CD4-positive, alpha-beta memory T cell (primary cell): Measurements from ENCODE around the gene TSPAN1. TPM values are rescaled to one million over a fixed set of nuclear protein-coding genes. Genes with fewer than 3 reads are reported as not detected.

ENCODE experiments used
- CTCF ChIA-PET: fragments of 350-600 bp; sonication (Branson Sonifier 250); formaldehyde crosslinking; loops from one replicate; lab custom pipeline; 2021; ENCODE audit warnings: inconsistent platforms; ENCODE audit not compliant: partially characterized antibody; lab: Charles Lee
- POLR2A ChIA-PET: fragments of 350-600 bp; sonication (Branson Sonifier 250); formaldehyde crosslinking; loops from one replicate; lab custom pipeline; 2021; ENCODE audit not compliant: partially characterized antibody; lab: Charles Lee
- DNase-seq, 5 donors: peaks; one replicate each; pipeline versions ENCODE4 v3.0.0 to v3.0.0-alpha.2; 2020 to 2022; ENCODE audit warnings: mixed read lengths in 1 of 5
- H3K27ac ChIP-seq: one replicate; pipeline ENCODE4 v1.7.0; 2013; ENCODE audit warnings: low read depth, low read length
- H3K27me3 ChIP-seq: 2 replicates; pipeline ENCODE4 v1.7.0; 2013; ENCODE audit warnings: mild to moderate bottlenecking, low read length, moderate library complexity; ENCODE audit not compliant: insufficient read depth
- H3K36me3 ChIP-seq: 2 replicates; pipeline ENCODE4 v1.7.0; 2013; ENCODE audit warnings: mild to moderate bottlenecking, low read length, moderate library complexity; ENCODE audit not compliant: insufficient read depth
- H3K4me1 ChIP-seq: 2 replicates; pipeline ENCODE4 v1.7.0; 2013; ENCODE audit warnings: mild to moderate bottlenecking, low read length, moderate library complexity; ENCODE audit not compliant: insufficient read depth
- H3K4me3 ChIP-seq, 2 donors: one replicate each; pipeline ENCODE4 v1.7.0; 2013; ENCODE audit warnings: low read length in 2 of 2, mild to moderate bottlenecking in 1 of 2
- H3K9me3 ChIP-seq, 2 donors: one replicate each; pipeline ENCODE4 v1.7.0; 2013; ENCODE audit warnings: low read length in 2 of 2, control low read depth in 1 of 2; ENCODE audit not compliant: control insufficient read depth in 1 of 2
- H3K27ac Mint-ChIP-seq, 7 donors: one replicate each; pipeline ENCODE4 v1.8.0; 2020 to 2021; ENCODE audit warnings: mixed read lengths in 7 of 7, mild to moderate bottlenecking in 6 of 7, inconsistent platforms in 3 of 7, moderate library complexity in 3 of 7
- H3K27me3 Mint-ChIP-seq, 2 donors: one replicate each; pipeline ENCODE4 v1.8.0; 2020 to 2021; ENCODE audit warnings: mixed read lengths in 2 of 2
- H3K36me3 Mint-ChIP-seq, 2 donors: one replicate each; pipeline ENCODE4 v1.8.0; 2020 to 2021; ENCODE audit warnings: mixed read lengths in 2 of 2, inconsistent platforms in 1 of 2, mild to moderate bottlenecking in 1 of 2
- H3K4me1 Mint-ChIP-seq, 4 donors: one replicate each; pipeline ENCODE4 v1.8.0; 2020 to 2021; ENCODE audit warnings: mixed read lengths in 4 of 4, mild to moderate bottlenecking in 1 of 4
- H3K4me3 Mint-ChIP-seq, 8 donors: one replicate each; pipeline ENCODE4 v1.8.0; 2020 to 2021; ENCODE audit warnings: mixed read lengths in 8 of 8, mild to moderate bottlenecking in 7 of 8, moderate library complexity in 6 of 8, inconsistent platforms in 3 of 8
- H3K9me3 Mint-ChIP-seq, 8 donors: one replicate each; pipeline ENCODE4 v1.8.0; 2020 to 2021; ENCODE audit warnings: mixed read lengths in 8 of 8, mild to moderate bottlenecking in 5 of 8, inconsistent platforms in 3 of 8, moderate library complexity in 1 of 8
- intact Hi-C: fragments of 100-400 bp; cut with micrococcal nuclease; formaldehyde crosslinking; loops from one replicate; pipeline ENCODE4 v1.15.1; 2023
- polyA plus RNA-seq, 2 donors: library from polyadenylated mRNA; unstranded; fragments of 300-500 nt; fragmentation: Illumina TruSeq; gene quantifications; one replicate each; pipeline ENCODE4 v1.2.3, GENCODE V29; 2021
- total RNA-seq, 2 experiments: library from RNA; stranded (reverse); gene quantifications; one replicate each; pipeline ENCODE4 v1.2.3, GENCODE V29; 2021

The TSPAN1 gene, protein sequence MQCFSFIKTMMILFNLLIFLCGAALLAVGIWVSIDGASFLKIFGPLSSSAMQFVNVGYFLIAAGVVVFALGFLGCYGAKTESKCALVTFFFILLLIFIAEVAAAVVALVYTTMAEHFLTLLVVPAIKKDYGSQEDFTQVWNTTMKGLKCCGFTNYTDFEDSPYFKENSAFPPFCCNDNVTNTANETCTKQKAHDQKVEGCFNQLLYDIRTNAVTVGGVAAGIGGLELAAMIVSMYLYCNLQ
- total RNA-seq (not detected), polyA plus RNA-seq (not detected)

DNA sequence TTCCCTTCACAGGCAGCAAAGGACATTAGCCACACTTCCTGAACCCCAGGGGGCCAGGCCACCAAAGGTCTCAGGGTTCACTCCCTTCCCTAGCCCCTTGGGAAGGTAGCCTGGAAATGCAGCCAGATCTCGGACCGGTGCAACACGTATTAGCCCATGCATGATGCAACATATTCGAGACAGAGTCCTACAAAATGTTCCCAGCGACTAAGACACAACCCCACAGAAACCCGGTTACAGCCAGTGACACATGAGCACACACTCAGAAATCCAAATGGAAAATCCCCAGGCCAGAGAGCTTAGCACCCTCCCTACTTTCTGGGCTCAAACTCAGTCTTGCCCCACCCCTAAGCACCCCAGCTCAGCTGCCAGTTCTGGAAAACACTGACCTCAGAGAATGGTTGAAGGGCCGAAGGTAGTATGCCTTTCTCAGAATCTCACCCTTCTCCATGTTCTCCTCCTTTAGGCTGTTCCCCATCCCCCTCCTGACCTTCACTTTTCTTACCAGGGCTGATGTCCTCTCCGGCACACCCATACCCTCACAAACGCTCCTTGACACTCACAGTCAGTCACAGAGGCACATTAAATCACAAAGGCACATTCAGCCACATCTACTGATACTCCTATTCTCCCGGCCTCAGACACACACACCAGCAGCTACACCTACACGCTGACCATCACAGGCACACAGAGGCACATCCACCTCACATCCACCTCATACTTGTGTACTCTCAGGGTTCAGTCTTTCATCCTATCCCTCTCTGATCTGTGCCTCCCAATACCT lies at the start of gene TSPAN1:
TSS of gene TSPAN1 (plus strand) at position 640 of the 784 bp plus-strand sequence. CDS start 6,021 bp downstream, outside the sequence.
- Mint-ChIP-seq H3K27me3 (peaks cover 2 to 4% of the 10 kb centered on the region in 2 donors), H3K36me3 (no peaks in the 10 kb centered on the region), H3K27ac (peak within 1 kb of the TSS in 1 of 7 donors; percentile 15), H3K4me3 (no peak within 1 kb of the TSS), H3K9me3 (no peaks in the 10 kb centered on the region), H3K4me1 (no peaks in the 10 kb centered on the region)
- Histone ChIP-seq H3K4me3 (no peak within 1 kb of the TSS), H3K27ac (no peak within 1 kb of the TSS), H3K4me1 (no peaks in the 10 kb centered on the region), H3K9me3 (no peaks in the 10 kb centered on the region), H3K27me3 (no peaks in the 10 kb centered on the region), H3K36me3 (no peaks in the 10 kb centered on the region)
- CTCF ChIA-PET, result interaction anchor here (10.8 kb wide), 1 partner anchor 139 kb away, joined by 162 read pairs; no protein-coding TSS in a partner anchor
- intact Hi-C loops, result no loop called here
- POLR2A ChIA-PET, result interaction anchor here (1.0 kb wide), 1 partner anchor 9 kb away, joined by 3 read pairs; no protein-coding TSS in a partner anchor
- DNase-seq, result no peak

DNA sequence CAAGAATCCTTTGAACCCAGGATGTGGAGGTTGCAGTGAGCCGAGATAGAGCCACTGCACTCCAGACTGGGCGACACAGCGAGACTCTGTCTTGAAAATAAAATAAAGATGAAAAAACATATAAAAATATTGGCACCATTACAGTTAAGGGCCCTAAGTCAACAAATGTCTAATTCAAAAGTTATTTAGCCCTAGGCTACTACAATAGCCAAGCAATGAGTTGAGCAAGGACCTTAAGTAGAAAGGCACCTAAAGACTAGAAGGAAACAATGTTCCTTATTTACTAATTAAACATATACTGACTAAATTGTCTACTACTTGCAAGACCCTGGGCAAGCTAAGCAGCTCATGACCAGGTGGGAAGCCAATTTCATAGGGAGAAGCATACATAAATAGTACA lies 46.5 kb upstream of the TSPAN1 start:
- peaks cover 11 to 22% (median 18%) of the 10 kb centered on the region in 4 donors for H3K4me1 Mint-ChIP-seq
- Histone ChIP-seq H3K27ac (no peak overlapping the region), H3K4me1 (peaks cover 13% of the 10 kb centered on the region), H3K9me3 (no peaks in the 10 kb centered on the region), H3K27me3 (peaks cover 14% of the 10 kb centered on the region), H3K4me3 (no peak overlapping the region), H3K36me3 (no peaks in the 10 kb centered on the region)
- H3K27ac Mint-ChIP-seq, result no peak overlapping the region
- DNase-seq, result no peak
- H3K4me3 Mint-ChIP-seq, result no peak overlapping the region
- CTCF ChIA-PET, result no interaction called here
- intact Hi-C loops, result no loop called here
- H3K27me3 Mint-ChIP-seq, result peaks cover 29 to 42% of the 10 kb centered on the region in 2 donors
- peaks cover 3 to 6% of the 10 kb centered on the region in 2 donors for H3K36me3 Mint-ChIP-seq
- no peaks in the 10 kb centered on the region for H3K9me3 Mint-ChIP-seq
- POLR2A ChIA-PET, result interaction anchor here (0.7 kb wide), 1 partner anchor 612 kb away, joined by 3 read pairs; no protein-coding TSS in a partner anchor

- no peak overlapping the region for H3K4me3 Mint-ChIP-seq
- intact Hi-C loops, result no loop called here
Measured at GRCh38 chr1:46130121-46130520, 44.8 kb upstream of the TSPAN1 start.

DNA sequence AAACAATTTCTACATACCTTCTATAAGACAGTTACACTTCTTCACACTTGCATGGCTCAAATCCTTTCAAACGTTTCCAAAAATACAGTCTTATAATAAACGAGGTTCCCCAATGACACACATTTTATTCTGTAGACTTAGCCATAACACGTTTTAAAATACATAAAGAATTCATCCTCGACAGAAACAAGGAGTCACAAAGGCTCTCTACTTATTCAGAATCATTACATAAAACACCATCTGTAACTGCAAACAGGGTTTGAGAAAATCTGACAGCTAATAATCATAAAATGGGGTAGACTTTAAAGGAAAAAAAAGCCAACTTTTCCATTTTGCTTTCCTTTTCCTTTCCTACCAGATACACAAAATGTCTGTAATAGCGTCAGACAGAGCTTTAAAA lies 44.3 kb upstream of the TSPAN1 start:
- Histone ChIP-seq H3K27me3 (peaks cover 14% of the 10 kb centered on the region), H3K4me1 (peaks cover 17% of the 10 kb centered on the region), H3K9me3 (no peaks in the 10 kb centered on the region), H3K27ac (no peak overlapping the region), H3K36me3 (no peaks in the 10 kb centered on the region), H3K4me3 (no peak overlapping the region)
- H3K36me3 Mint-ChIP-seq, result peaks cover 3 to 6% of the 10 kb centered on the region in 2 donors
- H3K4me1 Mint-ChIP-seq, result peaks cover 13 to 28% (median 23%) of the 10 kb centered on the region in 4 donors
- ChIA-PET POLR2A (interaction anchor here (1.1 kb wide), 1 partner anchor 13 kb away, joined by 3 read pairs; no protein-coding TSS in a partner anchor), CTCF (no interaction called here)
- peaks cover 26 to 34% of the 10 kb centered on the region in 2 donors for H3K27me3 Mint-ChIP-seq
- no peak overlapping the region for H3K27ac Mint-ChIP-seq
- no peaks in the 10 kb centered on the region for H3K9me3 Mint-ChIP-seq
- no peak for DNase-seq
- intact Hi-C loops, result no loop called here
- no peak overlapping the region for H3K4me3 Mint-ChIP-seq

More at GRCh38 chr1:46130121-46130520, 44.8 kb upstream of the TSPAN1 start:
- peaks cover 3 to 6% of the 10 kb centered on the region in 2 donors for H3K36me3 Mint-ChIP-seq
- H3K36me3 ChIP-seq, result no peaks in the 10 kb centered on the region
- peaks cover 17% of the 10 kb centered on the region for H3K4me1 ChIP-seq
- POLR2A ChIA-PET, result no interaction called here
- DNase-seq, result no peak
- no peaks in the 10 kb centered on the region for H3K9me3 Mint-ChIP-seq
- H3K4me1 Mint-ChIP-seq, result peaks cover 13 to 28% (median 23%) of the 10 kb centered on the region in 4 donors
- no peak overlapping the region for H3K27ac ChIP-seq
- no peak overlapping the region for H3K27ac Mint-ChIP-seq
- H3K9me3 ChIP-seq, result no peaks in the 10 kb centered on the region
- peaks cover 14% of the 10 kb centered on the region for H3K27me3 ChIP-seq
- CTCF ChIA-PET, result no interaction called here
- H3K4me3 ChIP-seq, result no peak overlapping the region
- H3K27me3 Mint-ChIP-seq, result peaks cover 26 to 36% of the 10 kb centered on the region in 2 donors

- POLR2A ChIA-PET, result interaction anchor here (1.1 to 1.5 kb wide), 2 partner anchors 13 to 36 kb away, joined by 3 to 6 read pairs; no protein-coding TSS in a partner anchor
Measured at GRCh38 chr1:46131093-46131492, 43.8 kb upstream of the TSPAN1 start.

DNA sequence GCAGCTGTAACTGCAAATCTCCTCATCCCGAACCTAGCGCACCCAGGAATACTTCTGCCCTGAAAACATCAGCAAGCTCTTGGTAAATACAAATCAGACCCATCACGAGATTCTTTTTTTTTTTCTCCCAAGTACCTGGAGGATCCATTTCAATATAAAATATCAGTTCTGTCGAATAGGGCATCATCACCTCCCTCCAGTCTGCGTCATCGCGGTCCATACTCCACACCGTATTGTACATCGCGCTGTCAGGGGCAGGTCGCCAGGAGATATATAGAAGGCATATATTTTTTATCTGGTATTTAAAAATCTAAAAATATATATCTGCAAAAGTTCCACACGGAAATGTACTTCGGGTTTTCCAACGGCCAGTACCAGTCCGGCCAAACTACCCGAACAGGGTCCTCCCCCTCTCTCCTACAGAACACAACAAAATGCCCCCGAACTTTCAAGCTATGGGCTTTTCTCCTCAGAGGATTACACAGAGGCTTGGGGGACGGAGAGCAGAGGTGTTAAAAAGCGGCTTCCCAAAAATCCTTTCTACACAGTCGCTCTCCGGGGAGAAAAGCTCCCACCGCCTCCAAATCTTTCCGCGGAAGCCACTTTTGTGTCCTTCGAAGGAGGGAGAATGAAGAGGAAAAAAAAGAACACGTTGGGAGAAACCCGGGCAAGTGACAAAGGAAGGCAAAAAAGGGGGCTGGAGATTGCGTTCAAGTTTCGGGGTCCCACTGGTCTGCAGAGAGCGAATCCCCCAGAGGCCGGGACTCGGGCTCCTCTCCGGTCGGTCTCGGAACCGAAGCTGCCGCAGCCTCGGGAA lies 43.0 kb upstream of the TSPAN1 start:
- intact Hi-C loops, result no loop called here
- H3K4me3 ChIP-seq, result peak overlapping the region; percentile 64 to 75
- peaks cover 3 to 6% of the 10 kb centered on the region in 2 donors for H3K36me3 Mint-ChIP-seq
- no peak overlapping the region for H3K27ac ChIP-seq
- ChIA-PET POLR2A (interaction anchor here (1.1 to 1.5 kb wide), 2 partner anchors 14 to 35 kb away, joined by 3 to 6 read pairs; no protein-coding TSS in a partner anchor), CTCF (interaction anchor here (0.6 to 1.8 kb wide), 2 partner anchors 91 to 93 kb away, joined by 3 to 5 read pairs; no protein-coding TSS in a partner anchor)
- H3K27me3 ChIP-seq, result peaks cover 14% of the 10 kb centered on the region
- H3K4me1 ChIP-seq, result peaks cover 17% of the 10 kb centered on the region
- H3K27ac Mint-ChIP-seq, result peak overlapping the region in 6 of 7 donors; percentile 22 to 94 (median 86)
- H3K27me3 Mint-ChIP-seq, result peaks cover 28 to 35% of the 10 kb centered on the region in 2 donors
- DNase-seq, result peak; percentile 23 to 48 (median 26)
- H3K4me3 Mint-ChIP-seq, result peak overlapping the region; percentile 92 to 99 (median 98)
- H3K9me3 Mint-ChIP-seq, result no peaks in the 10 kb centered on the region
- H3K36me3 ChIP-seq, result no peaks in the 10 kb centered on the region
- peaks cover 13 to 28% (median 23%) of the 10 kb centered on the region in 4 donors for H3K4me1 Mint-ChIP-seq
- H3K9me3 ChIP-seq, result no peaks in the 10 kb centered on the region

More at GRCh38 chr1:46131093-46131492, 43.8 kb upstream of the TSPAN1 start:
- CTCF ChIA-PET, result interaction anchor here (1.8 kb wide), 1 partner anchor 92 kb away, joined by 5 read pairs; no protein-coding TSS in a partner anchor
- H3K27ac ChIP-seq, result no peak overlapping the region
- H3K36me3 Mint-ChIP-seq, result peaks cover 3 to 6% of the 10 kb centered on the region in 2 donors
- peaks cover 17% of the 10 kb centered on the region for H3K4me1 ChIP-seq
- intact Hi-C loops, result no loop called here
- H3K4me3 Mint-ChIP-seq, result peak overlapping the region; percentile 52 to 99 (median 94)
- peaks cover 26 to 32% of the 10 kb centered on the region in 2 donors for H3K27me3 Mint-ChIP-seq
- no peaks in the 10 kb centered on the region for H3K9me3 Mint-ChIP-seq
- no peak for DNase-seq
- no peaks in the 10 kb centered on the region for H3K36me3 ChIP-seq
- no peak overlapping the region for H3K4me3 ChIP-seq
- no peaks in the 10 kb centered on the region for H3K9me3 ChIP-seq
- H3K4me1 Mint-ChIP-seq, result peaks cover 13 to 28% (median 23%) of the 10 kb centered on the region in 4 donors
- H3K27me3 ChIP-seq, result peaks cover 14% of the 10 kb centered on the region
- H3K27ac Mint-ChIP-seq, result peak overlapping the region in 1 of 7 donors; percentile 22
